Fibroblast of lung (primary cell): Measurements from ENCODE around the gene SLC4A5.

Experiments
- EZH2 ChIP-seq: IDR thresholded peaks from 2 replicates; pipeline ENCODE4 v1.5.1; 2012; ENCODE audit warnings: low read length, control low read depth, mild to moderate bottlenecking; ENCODE audit errors: missing control alignments
- TF ChIP-seq, protein P1 (sequence below), 2 donors: IDR thresholded peaks in 1 of 2; conservative IDR thresholded peaks in 1 of 2; 1 replicate in 1 of 2; 2 replicates in 1 of 2; pipeline ENCODE4 v1.5.1; 2011 to 2012; ENCODE audit warnings: low read length in 2 of 2, control low read depth in 1 of 2, inconsistent platforms in 1 of 2, low read depth in 1 of 2, mild to moderate bottlenecking in 1 of 2

DNA sequence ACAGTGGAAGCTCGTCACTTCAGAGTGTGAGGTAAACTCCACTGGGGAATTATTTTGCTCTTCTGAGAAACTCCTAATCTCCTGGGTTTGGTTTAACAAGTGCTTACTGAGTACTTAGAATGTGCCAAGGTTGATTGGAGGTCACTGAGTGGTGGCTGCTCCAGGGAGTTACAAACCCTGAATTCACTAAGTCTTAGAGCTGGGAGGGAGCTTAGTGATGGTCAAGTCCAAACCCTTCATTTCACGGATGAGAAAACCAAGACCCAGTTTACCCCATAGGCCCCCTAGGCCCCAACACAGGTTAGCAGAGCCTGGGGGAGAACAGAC, 52.0 kb downstream of the SLC4A5 start:
- TF ChIP-seq, protein P1, sequence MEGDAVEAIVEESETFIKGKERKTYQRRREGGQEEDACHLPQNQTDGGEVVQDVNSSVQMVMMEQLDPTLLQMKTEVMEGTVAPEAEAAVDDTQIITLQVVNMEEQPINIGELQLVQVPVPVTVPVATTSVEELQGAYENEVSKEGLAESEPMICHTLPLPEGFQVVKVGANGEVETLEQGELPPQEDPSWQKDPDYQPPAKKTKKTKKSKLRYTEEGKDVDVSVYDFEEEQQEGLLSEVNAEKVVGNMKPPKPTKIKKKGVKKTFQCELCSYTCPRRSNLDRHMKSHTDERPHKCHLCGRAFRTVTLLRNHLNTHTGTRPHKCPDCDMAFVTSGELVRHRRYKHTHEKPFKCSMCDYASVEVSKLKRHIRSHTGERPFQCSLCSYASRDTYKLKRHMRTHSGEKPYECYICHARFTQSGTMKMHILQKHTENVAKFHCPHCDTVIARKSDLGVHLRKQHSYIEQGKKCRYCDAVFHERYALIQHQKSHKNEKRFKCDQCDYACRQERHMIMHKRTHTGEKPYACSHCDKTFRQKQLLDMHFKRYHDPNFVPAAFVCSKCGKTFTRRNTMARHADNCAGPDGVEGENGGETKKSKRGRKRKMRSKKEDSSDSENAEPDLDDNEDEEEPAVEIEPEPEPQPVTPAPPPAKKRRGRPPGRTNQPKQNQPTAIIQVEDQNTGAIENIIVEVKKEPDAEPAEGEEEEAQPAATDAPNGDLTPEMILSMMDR (conservative IDR thresholded peaks at IDR 0.05 in 1 of 2, IDR thresholded peaks at IDR 0.05 in 1 of 2; ENCODE audit: low read depth in 1 of 2, low read length in 2 of 2): no peak
- no peak for TF ChIP-seq EZH2
